Testis (tissue), 2 donors: ENCODE results near the gene COL23A1.

Experiments used
- CTCF ChIP-seq, 3 experiments: fragments of 450-650 bp in 2 of 3; fragments of 200-600 bp in 1 of 3; sonication (generic) in 1 of 3; IDR thresholded peaks; one replicate each; pipeline ENCODE4 v1.5.1; 2016 to 2019; ENCODE audit warnings: antibody characterized with exemption in 3 of 3, mild to moderate bottlenecking in 2 of 3, moderate library complexity in 1 of 3
- POLR2A ChIP-seq: fragments of 450-650 bp; IDR thresholded peaks from one replicate; pipeline ENCODE4 v1.6.1; 2017; ENCODE audit warnings: antibody characterized with exemption, mild to moderate bottlenecking, moderate library complexity

GRCh38 chr5:178273041-178273440 is 317.2 kb downstream of the COL23A1 start:
- TF ChIP-seq CTCF (IDR thresholded peaks at IDR 0.05), result no peak
- no peak for TF ChIP-seq POLR2A
